Measurements from ENCODE around the gene CDRT15. TPM values are rescaled to one million over a fixed set of nuclear protein-coding genes. Genes with fewer than 3 reads are reported as not detected.
"Not testable (repeated sequence)": the region's sequence is repeated elsewhere in the genome, so short reads cannot be mapped to it uniquely, and the experiment has no call there.

Gene CDRT15
- total RNA-seq, 1 donor from 2014 or later: not detected

DNA sequence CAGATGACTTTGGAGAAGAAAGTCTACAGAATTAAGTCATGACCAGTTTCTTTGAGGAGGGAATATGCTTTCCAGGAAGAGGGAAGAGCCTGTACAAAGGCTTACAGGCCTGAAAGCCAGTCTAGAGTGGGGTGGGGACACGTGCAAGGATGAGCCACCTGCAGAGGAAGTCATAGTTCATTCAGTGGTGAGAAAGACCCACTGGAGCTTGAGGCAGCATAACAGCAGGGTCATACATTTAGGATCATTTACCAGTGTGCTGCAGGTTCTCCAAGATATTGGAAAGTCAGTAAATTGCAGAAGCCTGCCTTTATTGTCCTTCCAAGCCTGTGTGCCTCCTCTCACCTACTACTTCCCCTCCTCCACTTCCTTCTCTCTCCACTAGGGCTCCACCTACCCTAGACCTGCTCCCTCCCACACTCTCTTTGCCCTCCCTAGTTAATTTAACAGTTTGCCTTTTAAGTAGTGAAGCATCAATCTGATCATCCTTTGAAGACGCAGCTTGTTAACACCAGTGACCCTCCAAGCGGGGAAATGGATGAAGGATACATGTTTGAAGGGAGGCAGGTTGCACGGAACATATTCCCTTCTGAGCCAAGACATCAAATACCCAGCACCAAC lies 40.2 kb downstream of the CDRT15 start:
- H3K36me3 Mint-ChIP-seq (ENCODE audit: low read depth): peaks cover 48% of the 10 kb centered on the region
- H3K9me3 Mint-ChIP-seq: no peaks in the 10 kb centered on the region
- H3K27me3 Mint-ChIP-seq (ENCODE audit: low read depth): no peaks in the 10 kb centered on the region
- no peak for DNase-seq (ENCODE audit: low spot score)
- H3K27ac Mint-ChIP-seq: peak overlapping the region; percentile 79
- peaks cover 84% of the 10 kb centered on the region for H3K4me1 Mint-ChIP-seq (ENCODE audit: low read depth)
- peak overlapping the region; percentile 27 for H3K4me3 Mint-ChIP-seq (ENCODE audit: low read depth)
- intact Hi-C loops (cut with micrococcal nuclease): no loop called here

DNA sequence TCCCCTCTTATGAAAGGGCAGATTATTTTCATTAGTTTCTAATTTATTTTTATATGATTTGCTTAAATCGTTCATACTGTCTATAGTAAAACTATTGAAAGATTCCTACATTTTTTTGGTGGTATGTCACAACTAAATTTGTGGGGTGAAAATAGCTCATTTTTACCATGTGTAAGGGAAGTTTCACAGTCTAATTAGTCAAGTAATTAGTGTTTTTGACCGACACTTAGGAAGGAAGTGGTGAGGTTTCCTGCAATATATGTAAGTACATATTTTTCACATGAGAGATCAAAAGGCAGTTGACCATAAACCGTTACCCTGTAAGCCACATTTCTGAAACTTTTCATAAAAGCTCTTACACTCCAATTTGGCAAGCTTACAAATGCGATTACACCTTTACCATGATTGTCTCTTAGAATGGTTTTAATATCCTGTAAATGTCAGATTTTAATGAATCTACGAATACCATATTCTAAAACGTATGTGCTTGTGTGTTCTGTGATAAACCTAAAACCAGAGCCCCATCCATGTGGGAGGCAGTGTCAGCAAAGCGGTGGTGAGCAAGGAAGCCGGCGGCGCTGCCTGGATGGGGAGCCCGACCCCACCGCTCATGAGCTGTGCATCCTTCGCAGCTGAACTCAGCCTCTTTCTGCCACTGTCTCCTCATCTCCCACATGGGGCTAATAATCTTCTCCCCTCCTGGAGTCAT lies 43.9 kb downstream of the CDRT15 start:
- H3K27me3 Mint-ChIP-seq (ENCODE audit: low read depth); intact Hi-C loops (cut with micrococcal nuclease): not testable (repeated sequence)

DNA sequence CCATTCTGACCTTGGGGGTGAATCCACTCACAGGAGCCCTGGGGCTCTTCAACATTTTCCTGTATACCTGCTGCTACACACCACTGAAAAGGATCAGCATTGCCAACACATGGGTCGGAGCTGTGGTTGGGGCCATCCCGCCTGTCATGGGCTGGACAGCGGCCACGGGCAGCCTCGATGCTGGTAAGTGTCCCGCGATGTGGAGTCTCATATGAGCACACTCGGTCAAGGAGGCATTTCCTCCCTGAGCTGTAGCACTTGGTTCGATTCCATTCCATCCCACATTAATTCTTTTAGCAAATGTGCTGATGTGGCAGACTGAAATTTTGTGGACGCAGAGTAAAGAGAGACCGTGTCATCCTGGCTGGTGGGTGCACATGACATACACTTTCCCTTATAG lies 44.6 kb downstream of the CDRT15 start:
- DNase-seq (ENCODE audit: low spot score); intact Hi-C loops (cut with micrococcal nuclease); H3K9me3 Mint-ChIP-seq; H3K27ac Mint-ChIP-seq; H3K27me3 Mint-ChIP-seq (ENCODE audit: low read depth); H3K4me3 Mint-ChIP-seq (ENCODE audit: low read depth): not testable (repeated sequence)
- peaks cover 51% of the 10 kb centered on the region for H3K4me1 Mint-ChIP-seq (ENCODE audit: low read depth)
- H3K36me3 Mint-ChIP-seq (ENCODE audit: low read depth): peaks cover 36% of the 10 kb centered on the region

More for the DNA sequence above, 43.9 kb downstream of the CDRT15 start:
- DNase-seq (ENCODE audit: low spot score); H3K9me3 Mint-ChIP-seq: not testable (repeated sequence)
- Mint-ChIP-seq H3K36me3 (ENCODE audit: low read depth) (peaks cover 36% of the 10 kb centered on the region), H3K4me1 (ENCODE audit: low read depth) (peaks cover 59% of the 10 kb centered on the region), H3K27ac (peak overlapping the region; percentile 78), H3K4me3 (ENCODE audit: low read depth) (peak overlapping the region; percentile 33)

DNA sequence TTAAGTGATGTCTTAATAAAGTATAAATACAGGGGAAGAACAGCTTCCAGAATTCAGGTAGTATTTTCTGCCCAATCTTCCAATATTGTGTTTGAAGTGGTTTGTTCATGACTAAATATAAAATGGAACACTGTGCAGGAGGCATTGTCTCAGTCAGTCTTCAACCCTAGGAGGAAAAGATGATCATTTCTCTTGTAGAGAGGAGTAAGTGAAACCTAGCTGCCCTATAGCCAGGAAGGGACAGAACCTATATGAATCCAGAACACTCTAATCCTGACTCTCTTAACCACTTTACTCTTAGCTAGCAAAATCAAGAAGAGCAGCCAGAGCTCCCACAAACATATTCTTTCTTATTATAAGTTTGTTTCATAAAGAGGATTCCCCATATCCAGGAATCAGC lies 45.2 kb downstream of the CDRT15 start:
- H3K4me1 Mint-ChIP-seq (ENCODE audit: low read depth): peaks cover 47% of the 10 kb centered on the region
- intact Hi-C loops (cut with micrococcal nuclease); H3K27me3 Mint-ChIP-seq (ENCODE audit: low read depth); H3K9me3 Mint-ChIP-seq; DNase-seq (ENCODE audit: low spot score); H3K4me3 Mint-ChIP-seq (ENCODE audit: low read depth); H3K27ac Mint-ChIP-seq: not testable (repeated sequence)
- peaks cover 31% of the 10 kb centered on the region for H3K36me3 Mint-ChIP-seq (ENCODE audit: low read depth)

DNA sequence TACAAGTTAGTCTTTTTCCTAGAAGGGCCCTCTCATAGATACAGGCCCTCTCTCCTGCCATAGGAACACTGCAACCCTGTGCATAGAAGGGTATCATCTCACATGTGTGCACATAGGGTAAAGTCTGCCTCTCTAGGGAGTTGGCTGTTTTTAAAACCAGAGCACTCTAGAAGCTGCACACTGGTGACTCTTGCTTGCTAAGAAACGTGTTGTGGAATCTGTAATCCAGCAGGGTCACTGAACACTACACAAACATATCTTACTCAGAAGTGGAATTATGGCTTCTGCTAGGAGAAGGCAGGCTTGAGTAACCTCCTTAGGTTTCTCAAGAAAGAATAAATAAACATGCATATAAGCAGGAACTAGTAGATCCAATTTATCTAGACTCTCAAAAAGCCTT lies 45.9 kb downstream of the CDRT15 start:
- H3K4me3 Mint-ChIP-seq (ENCODE audit: low read depth); intact Hi-C loops (cut with micrococcal nuclease); H3K27me3 Mint-ChIP-seq (ENCODE audit: low read depth); H3K27ac Mint-ChIP-seq; H3K9me3 Mint-ChIP-seq; DNase-seq (ENCODE audit: low spot score): not testable (repeated sequence)
- Mint-ChIP-seq H3K4me1 (ENCODE audit: low read depth) (peaks cover 44% of the 10 kb centered on the region), H3K36me3 (ENCODE audit: low read depth) (peaks cover 27% of the 10 kb centered on the region)

GRCh38 chr17:14186443-14186842 lies 50.2 kb downstream of the CDRT15 start:
- H3K4me3 Mint-ChIP-seq (ENCODE audit: low read depth); H3K9me3 Mint-ChIP-seq; intact Hi-C loops (cut with micrococcal nuclease); H3K27me3 Mint-ChIP-seq (ENCODE audit: low read depth); DNase-seq (ENCODE audit: low spot score); H3K27ac Mint-ChIP-seq: not testable (repeated sequence)
- Mint-ChIP-seq H3K4me1 (ENCODE audit: low read depth) (peaks cover 21% of the 10 kb centered on the region), H3K36me3 (ENCODE audit: low read depth) (peaks cover 18% of the 10 kb centered on the region)

Other genes with a start within 250 kb of the CDRT15 start
- gene COX10, start 167.4 kb downstream of the CDRT15 start, total RNA-seq: 24.9 and 28.1 TPM in 2 replicates
- 8.6 and 9.8 TPM in 2 replicates for gene HS3ST3B1, start 64.2 kb upstream of the CDRT15 start, total RNA-seq

Measured in activated T-helper 2 cell treated with anti-CD3 and anti-CD28 coated beads, Interferon-gamma antibody, Interleukin-2, Interleukin-4, amounts not matched to agents 10 μg/mL and 5 μg/mL and 100 μg/mL, durations not matched to agents 14 hours and 24 hours and 36 hours (primary cell).